Middle frontal gyrus (tissue), 1 donor: ENCODE measurements around the gene HIVEP2.

Experiments
- DNase-seq: peaks from one replicate; pipeline ENCODE4 v3.0.0-alpha.2; 2015; ENCODE audit warnings: low spot score; ENCODE audit errors: extremely low spot score

Gene HIVEP2

DNA sequence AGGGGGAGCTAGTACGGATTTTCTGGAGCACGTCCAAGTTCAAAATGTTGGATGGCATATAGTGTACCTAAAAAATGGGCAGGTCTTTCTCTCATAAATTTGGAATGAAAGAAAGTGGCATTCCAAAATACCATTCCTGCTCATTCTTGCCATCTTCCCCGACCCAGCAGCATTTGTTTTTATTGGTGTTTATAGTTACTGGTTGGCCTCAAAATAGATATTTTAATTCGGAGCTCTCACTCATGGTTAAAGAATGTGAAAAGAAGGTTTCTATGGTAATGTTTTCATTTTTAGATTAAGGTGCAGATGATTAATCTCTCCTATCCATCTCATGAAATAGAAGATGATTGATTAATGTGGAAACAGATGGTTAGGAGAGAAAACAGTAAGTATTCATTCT, 204.5 kb downstream of the HIVEP2 start:
- DNase-seq: no peak

DNA sequence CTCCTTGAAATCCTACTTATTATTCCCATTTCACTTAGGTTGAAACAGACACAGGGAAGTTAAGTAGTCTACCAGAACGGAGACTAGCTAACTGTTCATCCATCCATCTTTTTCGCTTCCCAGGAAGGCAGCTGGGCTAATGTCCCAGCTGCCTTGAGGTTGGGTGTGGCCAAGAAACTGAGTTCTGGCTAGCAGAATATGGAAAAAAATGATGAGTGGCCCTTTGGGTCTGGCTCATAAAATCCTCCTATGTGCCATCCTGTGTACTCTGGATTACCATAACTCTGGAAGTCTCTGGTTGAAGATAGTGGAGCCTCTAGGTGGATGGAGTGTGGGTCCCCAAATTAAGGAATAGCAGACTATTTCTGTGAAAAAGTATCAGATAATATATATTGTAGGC, 206.2 kb downstream of the HIVEP2 start:
- DNase-seq: no peak

DNA sequence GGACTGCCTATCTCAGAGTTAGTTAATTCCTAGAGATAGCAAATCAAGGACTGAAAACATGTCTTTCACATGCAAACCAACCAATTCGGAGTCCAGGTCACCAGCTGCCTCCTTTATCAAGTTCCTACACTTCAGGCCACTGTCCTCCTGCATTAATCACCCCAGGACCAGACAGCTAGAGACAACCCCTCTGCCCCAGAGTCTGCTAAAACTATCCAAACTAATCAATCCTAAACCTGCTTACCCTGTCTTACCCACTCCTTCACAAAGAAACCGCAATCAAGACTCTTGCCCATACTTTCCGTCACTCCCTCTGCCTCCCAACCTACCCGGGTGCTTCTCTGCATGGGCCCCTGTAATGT, 207.0 kb downstream of the HIVEP2 start:
- DNase-seq: no peak

DNA sequence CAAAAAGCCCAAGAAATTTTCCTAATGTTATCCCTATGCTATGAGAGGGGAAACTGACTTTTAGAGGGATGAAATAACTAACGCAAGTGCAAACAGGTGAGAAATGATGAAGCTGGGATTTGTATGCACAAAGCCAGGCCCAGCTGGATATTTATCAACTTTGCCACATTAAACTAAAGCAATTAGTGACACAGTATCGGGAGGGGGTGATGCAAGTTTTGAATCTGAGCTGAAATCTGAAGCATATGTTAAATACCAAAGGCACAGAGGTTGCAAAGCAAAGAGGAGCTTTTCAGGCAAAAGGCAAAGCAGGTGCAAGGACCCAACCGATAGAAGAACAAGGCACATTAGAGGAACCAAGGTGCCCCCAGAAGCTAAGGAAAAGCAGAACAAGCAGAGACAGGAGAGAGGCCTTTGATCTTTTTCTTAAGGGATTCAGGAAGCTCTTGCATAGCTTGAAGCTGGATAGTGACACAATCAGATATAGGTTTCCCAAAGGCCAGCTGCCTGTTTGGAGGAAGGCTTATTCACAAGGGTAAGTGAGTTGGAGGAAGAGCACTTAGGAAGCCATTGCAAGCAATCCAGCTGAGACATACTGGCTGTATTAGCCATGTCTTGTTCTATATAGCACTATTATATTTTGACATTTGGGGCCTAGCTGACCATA, 207.5 kb downstream of the HIVEP2 start:
- no peak for DNase-seq

DNA sequence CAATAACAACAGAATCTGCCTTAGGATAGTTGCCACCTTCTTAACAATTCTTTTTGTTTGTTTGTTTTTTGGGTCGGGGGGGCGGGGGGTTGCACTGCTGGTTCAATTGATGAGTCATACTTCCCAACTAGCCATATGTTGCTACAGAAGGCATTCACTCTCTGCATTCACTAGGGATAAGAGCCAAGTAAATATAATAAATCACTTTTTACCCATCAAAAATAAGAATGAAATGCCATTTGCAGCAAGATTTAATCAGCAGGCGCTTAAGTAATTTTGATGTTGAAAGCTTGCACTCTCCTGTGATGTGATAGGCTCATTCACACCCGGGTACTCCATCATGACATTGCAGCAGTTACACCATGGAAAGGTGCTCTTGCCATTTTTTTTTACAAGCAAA, 209.8 kb downstream of the HIVEP2 start:
- no peak for DNase-seq

DNA sequence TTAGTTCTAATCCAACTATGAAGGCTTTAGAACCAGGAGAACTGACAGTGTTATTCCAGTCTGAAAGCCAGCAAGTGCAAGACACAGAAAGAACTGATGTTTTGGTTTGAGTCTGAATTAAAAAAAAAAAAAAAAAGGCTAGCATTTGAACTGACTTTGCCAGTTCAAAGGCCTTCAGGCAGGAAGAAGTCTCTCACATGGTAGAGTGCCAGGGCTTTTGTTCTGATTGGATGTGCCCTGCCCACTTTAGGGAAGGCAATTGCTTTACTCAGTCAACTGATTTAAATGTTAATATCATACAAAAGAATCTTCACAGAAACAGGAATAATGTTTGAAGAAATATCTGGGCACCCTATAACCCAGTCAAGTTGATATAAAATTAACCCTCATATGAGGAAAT, 212.2 kb downstream of the HIVEP2 start:
- no peak for DNase-seq

DNA sequence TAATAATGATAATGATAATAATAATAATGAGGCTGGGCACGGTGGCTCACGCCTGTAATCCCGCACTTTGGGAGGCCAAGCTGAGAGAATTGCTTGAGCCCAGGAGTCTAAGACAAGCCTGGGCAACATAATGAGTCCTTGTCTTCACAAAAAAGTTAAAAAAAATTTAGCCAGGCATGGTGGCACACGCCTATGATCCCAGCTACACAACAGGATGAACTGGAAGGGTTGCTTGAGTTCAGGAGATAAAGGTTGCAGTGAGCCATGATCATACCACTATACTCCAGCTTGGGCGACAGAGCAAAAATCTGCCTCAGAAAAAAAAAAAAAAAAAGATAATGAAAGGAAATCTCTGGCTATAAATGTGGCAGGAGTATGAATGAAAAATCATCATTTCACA, 213.4 kb downstream of the HIVEP2 start:
- no peak for DNase-seq

DNA sequence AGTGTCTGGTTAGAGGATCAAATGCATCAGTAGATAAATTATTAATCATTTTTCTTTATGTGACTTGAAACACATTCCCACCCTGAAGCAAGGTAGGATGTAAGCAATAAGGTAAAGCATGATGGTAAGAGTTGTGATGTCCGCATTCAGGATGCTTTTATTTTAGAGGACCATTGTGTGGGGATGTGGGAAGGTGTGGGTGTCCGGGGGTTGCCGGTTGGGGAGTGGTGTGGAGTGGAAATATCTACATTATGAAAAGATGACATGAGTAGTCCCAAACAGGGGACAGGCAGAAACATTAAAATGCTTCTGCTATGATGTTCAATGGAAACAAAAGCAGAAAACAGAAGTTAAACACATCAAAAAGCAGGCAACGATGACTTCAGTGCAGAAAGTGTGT, 215.4 kb downstream of the HIVEP2 start:
- no peak for DNase-seq

DNA sequence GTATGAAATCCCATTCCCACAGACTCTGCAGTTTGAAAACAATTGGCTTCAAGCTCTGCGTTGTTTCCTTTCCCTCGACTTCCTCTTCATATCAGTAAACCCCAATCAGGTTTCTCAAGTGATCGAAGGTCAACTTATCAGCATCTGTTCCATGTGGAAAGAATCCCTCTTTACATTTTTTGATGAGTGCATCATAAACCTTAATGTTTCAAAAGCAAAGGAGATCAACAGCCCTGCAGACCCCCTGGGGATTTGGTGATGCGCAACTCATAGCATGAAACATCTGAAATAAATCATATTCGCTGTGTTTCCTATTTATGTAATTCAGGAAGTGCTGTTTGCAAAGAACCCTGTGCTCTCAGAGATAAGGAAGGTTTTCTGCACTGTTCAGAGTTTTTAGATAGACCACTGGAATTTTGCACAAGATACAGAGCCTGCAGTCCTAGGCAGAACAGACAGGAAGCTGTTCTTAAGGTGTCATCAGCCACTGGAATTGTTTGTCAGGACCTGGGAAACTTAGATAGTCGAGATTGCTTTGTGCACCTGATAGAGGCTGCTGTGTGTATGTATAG, 216.0 kb downstream of the HIVEP2 start:
- no peak for DNase-seq

DNA sequence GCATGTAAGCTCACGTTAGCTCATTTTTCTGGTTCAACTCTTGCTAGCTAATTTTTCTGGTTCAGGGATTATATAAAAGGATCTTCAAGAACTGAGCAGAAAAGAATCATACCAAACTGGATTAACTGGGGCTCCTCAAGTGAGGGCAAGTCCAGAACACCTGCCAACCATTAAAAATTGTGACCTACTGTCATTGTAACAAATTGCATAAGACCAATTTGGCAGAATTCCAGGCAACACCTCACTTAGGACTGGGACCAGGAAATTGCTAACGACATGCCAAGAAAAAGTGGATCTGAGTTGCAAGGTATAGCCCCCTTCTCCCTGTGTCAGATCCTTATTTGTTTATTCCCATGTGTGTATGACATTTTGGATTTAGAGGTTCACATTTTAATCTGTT, 216.6 kb downstream of the HIVEP2 start:
- no peak for DNase-seq

DNA sequence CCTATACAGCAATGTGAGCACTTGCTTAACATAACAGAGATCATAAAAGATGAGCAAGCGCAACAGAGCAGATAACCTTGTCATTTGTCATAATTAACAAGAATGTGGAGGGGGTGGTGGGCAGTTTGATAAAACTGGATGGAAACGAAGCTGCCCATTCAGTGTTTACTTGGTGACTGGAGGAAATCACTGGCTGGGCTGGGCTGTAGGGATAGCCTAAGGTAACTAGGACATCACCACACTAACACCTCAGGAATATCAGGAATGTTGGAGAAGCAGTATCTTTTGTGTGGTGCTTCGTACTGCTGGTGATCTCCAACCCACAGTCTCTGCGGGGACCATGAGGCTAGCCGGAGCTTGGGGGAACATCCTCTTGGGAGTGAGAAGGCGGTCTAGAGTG, 218.4 kb downstream of the HIVEP2 start:
- no peak for DNase-seq

DNA sequence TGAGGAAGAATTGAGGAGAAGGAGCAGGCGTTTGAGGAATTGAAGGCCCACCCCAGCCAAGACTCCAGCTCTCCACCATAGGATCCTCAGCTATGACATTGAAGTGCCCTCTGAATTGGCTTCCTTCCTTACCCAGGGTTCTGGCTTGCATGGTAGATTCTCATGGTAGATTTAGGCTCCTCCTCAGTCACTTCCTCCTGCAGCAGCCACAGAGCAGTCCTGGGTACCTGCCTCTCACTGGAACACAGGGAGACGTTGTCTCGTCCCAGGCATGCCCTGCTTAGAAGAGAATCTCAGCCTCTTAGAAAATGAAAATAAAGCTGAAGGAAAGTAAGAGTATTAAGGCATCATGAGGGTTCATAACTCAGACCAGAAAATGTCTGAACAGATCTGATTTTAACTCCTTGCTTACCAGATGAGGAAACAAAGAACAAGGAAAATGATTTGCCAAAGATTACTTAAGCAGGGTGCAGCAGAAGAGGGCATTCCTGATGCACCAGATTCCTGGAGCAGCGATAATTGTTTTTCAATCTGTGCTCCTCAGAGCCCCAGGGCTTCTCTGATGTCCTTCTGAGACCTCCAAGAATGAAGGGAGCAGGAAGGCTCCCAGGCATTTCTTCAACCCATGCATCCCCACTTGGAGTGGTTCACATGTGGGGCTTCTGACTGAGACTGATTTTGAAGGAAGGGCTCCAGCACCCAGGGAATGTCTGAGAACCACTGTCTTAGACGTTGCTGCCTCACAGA, 219.8 kb downstream of the HIVEP2 start:
- DNase-seq: no peak

DNA sequence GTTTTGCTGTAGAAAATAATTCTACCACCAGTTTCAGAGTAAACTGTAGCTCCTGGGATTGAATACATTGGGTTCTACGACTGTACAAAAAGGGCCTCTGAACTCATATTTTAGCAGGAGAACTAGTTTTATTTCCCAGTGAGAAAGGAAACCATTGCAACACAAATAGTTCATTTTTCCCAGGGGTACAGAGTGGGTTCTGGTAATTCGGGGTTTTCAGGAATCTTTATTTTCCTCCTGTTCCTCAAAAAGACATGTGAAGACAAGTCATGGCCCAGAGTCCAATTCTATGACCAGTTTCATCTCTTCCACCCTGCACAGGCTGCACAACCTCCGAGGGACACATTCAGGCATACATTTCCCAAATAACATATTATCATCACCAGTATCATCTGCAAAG, 222.1 kb downstream of the HIVEP2 start:
- DNase-seq: no peak

DNA sequence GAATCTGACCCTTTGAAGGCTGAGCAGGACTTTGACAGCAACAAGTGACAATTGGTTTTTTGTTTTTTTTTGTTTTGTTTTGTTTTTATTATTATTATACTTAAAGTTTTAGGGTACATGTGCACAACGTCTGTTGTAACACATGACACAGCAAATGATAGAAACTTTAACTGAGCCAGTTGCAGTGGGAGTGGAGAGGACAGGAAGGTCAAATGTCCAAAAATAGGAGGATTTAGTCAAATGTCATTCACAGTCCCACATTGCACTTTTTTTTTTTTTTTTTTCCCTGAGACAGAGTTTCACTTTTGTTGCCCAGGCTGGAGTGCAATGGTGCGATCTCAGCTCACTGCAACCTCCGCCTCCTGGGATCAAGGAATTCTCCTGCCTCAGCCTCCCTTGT, 223.0 kb downstream of the HIVEP2 start:
- no peak for DNase-seq

DNA sequence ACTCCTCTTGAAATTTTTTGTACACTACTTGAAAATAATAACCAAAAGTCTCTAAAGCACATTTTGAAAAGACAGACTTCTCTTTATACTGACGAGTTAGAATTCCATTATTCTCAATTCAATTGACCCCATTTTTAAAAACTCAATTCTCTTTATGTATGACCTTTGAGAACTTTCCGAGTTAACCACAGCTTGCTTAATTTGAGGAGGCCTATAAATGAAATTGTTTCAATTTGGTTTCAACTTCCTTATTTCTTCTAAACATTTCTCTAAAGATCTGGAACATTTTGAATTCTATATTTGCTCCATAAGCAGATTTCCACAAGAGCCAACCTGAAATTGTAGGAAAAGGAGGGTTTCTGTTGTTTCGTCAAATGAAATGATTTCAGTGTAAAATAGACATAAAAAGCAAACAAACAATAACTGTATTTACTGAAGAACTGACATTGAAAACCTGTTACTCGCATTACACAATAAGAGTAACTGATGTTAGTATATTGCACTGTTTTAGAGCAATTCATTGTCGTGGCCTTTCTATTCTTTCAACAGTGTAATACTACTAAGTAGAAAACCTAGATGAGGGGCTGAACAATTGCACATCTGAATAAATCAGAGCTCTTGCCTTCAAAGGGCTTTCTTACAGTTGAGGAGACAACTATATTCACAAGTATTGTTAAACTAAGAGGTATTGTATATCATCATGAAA, 223.6 kb downstream of the HIVEP2 start:
- DNase-seq: no peak

DNA sequence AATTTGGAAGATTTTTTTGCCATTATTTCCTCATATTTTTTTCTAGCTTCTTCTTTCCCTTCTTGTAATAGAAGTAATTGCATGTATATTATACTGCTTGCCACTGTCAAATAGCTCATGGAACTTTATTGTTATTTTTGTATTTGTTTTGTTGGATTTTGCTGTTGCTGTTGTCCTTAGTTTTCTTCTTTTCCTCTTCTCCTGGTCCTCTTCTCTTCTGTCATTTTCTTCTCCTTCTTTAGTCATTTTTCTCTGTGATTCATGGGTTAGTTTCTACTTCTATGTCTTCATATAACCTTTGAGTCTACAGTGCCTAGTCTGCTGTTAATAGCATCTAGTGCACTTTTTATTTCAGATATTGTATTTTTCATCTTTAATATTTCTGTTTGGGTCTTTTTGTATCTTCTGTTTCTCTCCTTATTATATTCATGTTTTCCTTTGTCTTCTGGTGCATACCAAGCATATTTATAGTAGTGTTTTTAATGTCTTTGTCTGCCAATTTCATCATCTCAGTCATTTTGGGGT, 226.2 kb downstream of the HIVEP2 start:
- DNase-seq: no peak

DNA sequence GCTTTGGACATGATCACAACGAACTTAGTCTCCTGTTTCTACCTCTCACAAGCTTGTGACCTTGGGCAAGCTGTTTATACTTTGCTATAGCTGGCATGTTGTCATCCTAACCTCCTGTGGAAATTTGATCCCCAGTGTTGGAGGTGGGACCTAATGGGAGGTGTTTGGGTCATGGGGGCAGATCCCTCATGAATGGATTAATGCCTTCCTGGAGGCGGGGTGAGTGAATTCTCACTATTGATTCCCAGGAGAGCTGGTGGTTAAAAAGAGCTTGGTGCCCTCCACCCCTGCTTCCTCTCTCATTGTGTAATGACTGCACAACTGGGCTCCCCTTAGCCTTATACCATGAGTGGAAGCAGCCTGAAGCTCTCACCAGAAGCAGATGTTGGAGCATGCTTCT, 228.9 kb downstream of the HIVEP2 start:
- no peak for DNase-seq

DNA sequence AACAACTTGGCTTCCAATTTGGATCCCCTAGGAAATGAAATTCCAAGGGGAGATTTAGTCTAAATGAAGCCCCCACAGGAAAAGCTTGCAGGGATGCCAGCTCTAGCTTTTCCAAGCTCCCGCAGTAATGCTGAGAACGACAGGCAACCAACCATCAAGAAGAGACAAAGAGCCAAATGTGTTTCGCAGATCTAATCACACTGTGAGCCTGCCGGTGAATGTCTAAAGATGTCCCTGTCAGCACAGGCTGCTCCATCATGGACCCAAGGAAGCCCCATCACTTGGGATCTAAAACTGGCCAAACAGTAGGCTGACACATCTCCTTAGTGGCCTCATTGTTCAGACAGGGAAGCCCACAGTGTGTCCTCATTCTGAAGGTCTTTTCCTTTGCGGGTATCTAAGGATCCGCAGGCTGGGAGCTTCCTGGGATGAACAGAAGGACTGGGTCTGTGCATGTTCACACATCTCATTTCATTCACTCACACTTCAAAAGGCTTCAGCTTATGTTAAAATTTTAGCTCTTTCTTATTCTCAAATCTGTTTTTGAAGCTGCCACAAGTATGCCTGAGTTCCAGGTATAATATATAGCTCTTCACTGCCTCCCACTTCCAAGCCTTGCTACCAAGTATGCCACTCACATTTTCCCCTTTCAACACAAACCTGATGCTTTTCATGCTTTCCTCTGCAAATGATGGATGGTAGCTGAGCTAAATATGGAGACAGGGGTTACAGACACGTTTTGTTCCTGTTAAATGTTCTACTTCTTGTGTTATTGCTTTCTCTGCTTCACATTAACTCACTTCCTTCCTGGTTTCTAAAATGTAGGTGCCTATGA, 229.8 kb downstream of the HIVEP2 start:
- DNase-seq: peak; percentile 35

DNA sequence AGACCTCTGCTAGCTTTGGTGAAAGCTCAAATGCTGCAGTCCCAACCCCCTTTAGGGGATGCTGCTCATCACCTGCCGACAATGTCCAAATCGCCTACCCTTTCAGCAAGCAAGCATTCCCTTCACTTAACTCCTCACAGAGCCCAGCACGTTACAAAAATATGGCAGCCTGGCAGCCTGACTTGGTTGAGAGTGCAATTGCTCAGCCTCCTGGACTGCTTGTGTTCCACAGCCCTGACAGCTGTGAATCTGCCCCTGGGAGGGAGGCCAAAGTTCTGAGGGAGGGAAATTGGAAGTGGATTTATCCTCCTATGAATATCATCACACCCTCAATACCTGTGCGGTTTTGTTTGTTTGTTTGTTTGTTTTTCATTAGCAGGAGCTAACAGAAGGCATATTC, 231.0 kb downstream of the HIVEP2 start:
- no peak for DNase-seq

DNA sequence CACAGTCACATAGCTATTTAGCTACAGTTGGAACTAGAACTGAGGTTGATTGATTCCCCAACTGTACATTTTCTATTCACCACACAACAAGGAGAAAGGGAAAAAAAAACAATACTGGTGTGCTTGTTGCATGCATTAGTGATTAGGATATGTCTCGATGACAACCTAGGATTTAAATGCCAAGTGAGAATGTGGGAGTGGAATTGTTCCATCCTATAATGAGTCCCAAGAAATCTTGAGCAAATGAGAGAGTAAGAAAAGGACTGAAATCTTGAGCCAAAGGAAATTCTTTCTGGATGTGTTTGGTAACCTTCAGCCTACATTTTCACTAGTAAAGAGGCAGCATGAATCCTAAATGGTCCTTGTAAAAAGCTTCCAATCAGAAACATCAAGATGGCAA, 232.7 kb downstream of the HIVEP2 start:
- no peak for DNase-seq

DNA sequence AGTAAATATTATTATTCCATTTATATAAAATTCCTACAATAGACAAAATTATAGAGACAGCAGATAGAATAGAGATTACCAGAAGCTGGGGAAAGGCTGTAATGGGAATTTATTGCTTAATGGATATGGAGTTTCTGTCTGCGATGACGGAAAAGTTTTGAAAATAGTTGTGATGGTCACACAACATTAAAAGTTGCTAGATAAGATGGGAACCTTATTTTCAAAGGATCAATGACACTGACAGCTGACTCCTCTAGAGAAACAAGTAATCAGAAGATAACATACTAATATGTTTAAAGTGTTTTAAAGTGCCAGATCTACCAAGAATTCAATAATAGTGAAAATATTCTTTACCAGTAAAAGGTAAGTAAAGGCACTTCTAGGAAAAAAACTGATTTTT, 236.3 kb downstream of the HIVEP2 start:
- DNase-seq: no peak
